A549 (cell line): ENCODE measurements around the gene ZNF526.

Source experiments
- CEBPB ChIP-seq, 2 experiments: fragments of >200 bp in 1 of 2; sonication (Bioruptor Twin) in 1 of 2; formaldehyde crosslinking in 1 of 2; IDR thresholded peaks; 2 replicates each; pipeline ENCODE4 v1.6.1; 2012 to 2016
- CTCF ChIP-seq: fragments of >200 bp; sonication (Bioruptor Twin); formaldehyde crosslinking; IDR thresholded peaks from 3 replicates; pipeline ENCODE4 v1.5.1; 2016
- EP300 ChIP-seq, 2 experiments: fragments of >200 bp; sonication (Bioruptor Twin); formaldehyde crosslinking; IDR thresholded peaks; 2 replicates in 1 of 2; 3 replicates in 1 of 2; pipeline ENCODE4 v1.6.1; 2016 to 2017
- MAFK ChIP-seq: fragments of 450-650 bp; IDR thresholded peaks from 2 replicates; pipeline ENCODE4 v1.6.1; 2014; ENCODE audit not compliant: partially characterized antibody
- NFE2L2 ChIP-seq: fragments of 150-350 bp; conservative IDR thresholded peaks from 2 replicates; pipeline ENCODE4 v1.6.1; 2014; ENCODE audit warnings: low read length
- POLR2A ChIP-seq: IDR thresholded peaks from 2 replicates; pipeline ENCODE4 v1.6.1; 2012; ENCODE audit warnings: mild to moderate bottlenecking, low read length
- ZC3H11A ChIP-seq: fragments of 450-650 bp; IDR thresholded peaks from 2 replicates; pipeline ENCODE4 v1.6.1; 2014; ENCODE audit warnings: antibody characterized with exemption, mild to moderate bottlenecking

DNA sequence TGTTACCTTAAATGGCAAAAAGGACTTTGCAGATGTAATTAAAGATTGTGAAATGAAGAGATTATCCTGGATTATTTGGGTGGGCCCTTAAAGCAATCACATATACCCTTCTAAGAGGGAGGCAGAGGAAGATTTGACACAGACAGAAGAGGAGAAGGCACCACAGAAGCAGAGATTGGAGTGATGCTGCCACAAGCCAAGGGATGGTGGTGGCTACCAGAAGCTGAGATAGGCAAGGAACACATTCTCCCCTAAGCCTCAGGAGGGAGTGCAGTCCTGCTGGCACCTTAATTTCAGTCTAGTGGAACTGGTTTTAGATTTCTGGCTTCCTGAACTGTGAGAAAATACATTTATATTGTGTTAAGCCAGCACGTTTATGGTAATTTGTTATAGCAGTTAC is 26.8 kb upstream of the ZNF526 start:
- TF ChIP-seq CTCF = no peak
- TF ChIP-seq CEBPB (IDR thresholded peaks at IDR 0.05) = no peak
- no peak for TF ChIP-seq POLR2A
- TF ChIP-seq EP300 (IDR thresholded peaks at IDR 0.05) = no peak
- no peak for TF ChIP-seq MAFK
- no peak for TF ChIP-seq ZC3H11A
- TF ChIP-seq NFE2L2 = no peak
